HG03565 (cell line): ENCODE results near the gene GGT1.
"Not testable (repeated sequence)": the region's sequence is repeated elsewhere in the genome, so short reads cannot be mapped to it uniquely, and the experiment has no call there.

Experiments
- ATAC-seq: cut with Tn5 transposase; IDR thresholded peaks from one replicate; pipeline ENCODE4 v1.9.1; 2021; ENCODE audit warnings: mild to moderate bottlenecking, moderate library complexity; ENCODE audit not compliant: unreplicated experiment

The GGT1 gene

GRCh38 chr22:24602847-24603769, at the start of gene GGT1:
TSS of gene GGT1 (plus strand) at chr22:24603193. CDS start at chr22:24611082, 7,889 bp downstream.
- not testable (repeated sequence) for ATAC-seq

- no peak for ATAC-seq
Observed at GRCh38 chr22:24553597-24554312, 49.2 kb upstream of the GGT1 start.

- no peak for ATAC-seq
Observed at GRCh38 chr22:24554313-24555164, 48.5 kb upstream of the GGT1 start, which contains the start of gene GUCD1. TSS of gene GUCD1 (minus strand) at chr22:24555138. CDS start at chr22:24554991, 147 bp downstream.

GRCh38 chr22:24555165-24556039, 47.6 kb upstream of the GGT1 start, which contains the start of gene SNRPD3:
TSS of gene SNRPD3 (plus strand) at chr22:24555999. CDS start at chr22:24557675, 1,676 bp downstream.
- ATAC-seq: peak; percentile 63

GRCh38 chr22:24559471-24559870, 43.5 kb upstream of the GGT1 start:
- ATAC-seq: no peak

- ATAC-seq: no peak
Observed at GRCh38 chr22:24563246-24563645, 39.7 kb upstream of the GGT1 start.

- no peak for ATAC-seq
Observed at GRCh38 chr22:24564376-24565058, 38.5 kb upstream of the GGT1 start.

- no peak for ATAC-seq
Observed at GRCh38 chr22:24565077-24565476, 37.9 kb upstream of the GGT1 start.

GRCh38 chr22:24566899-24567511, 36.0 kb upstream of the GGT1 start:
- ATAC-seq: no peak

- no peak for ATAC-seq
Observed at GRCh38 chr22:24567668-24568067, 35.3 kb upstream of the GGT1 start.

- no peak for ATAC-seq
Observed at GRCh38 chr22:24571266-24571665, 31.7 kb upstream of the GGT1 start.

- ATAC-seq: no peak
Observed at GRCh38 chr22:24576778-24577177, 26.2 kb upstream of the GGT1 start.

- no peak for ATAC-seq
Observed at GRCh38 chr22:24578355-24579257, 24.4 kb upstream of the GGT1 start.

- no peak for ATAC-seq
Observed at GRCh38 chr22:24579258-24579601, 23.8 kb upstream of the GGT1 start.

- ATAC-seq: no peak
Observed at GRCh38 chr22:24580276-24580675, 22.7 kb upstream of the GGT1 start.

- no peak for ATAC-seq
Observed at GRCh38 chr22:24582056-24582814, 20.8 kb upstream of the GGT1 start.
